Cardiac muscle cell (in vitro differentiated cells and primary cell): ENCODE measurements around the gene SCD5. TPM values are rescaled to one million over a fixed set of nuclear protein-coding genes. Genes with fewer than 3 reads are reported as not detected.

Experiments
- DNase-seq, 2 donors: peaks; one replicate each; pipeline versions ENCODE4 v3.0.0 to v3.0.0-alpha.2; 2010 to 2017; ENCODE audit warnings: low read depth in 1 of 2, low spot score in 1 of 2
- H3K27ac ChIP-seq: fragments of 200-600 bp; sonication (generic); 2 replicates; pipeline ENCODE4 v1.5.1; 2016
- H3K27me3 ChIP-seq: fragments of 200-600 bp; sonication (generic); 2 replicates; pipeline ENCODE4 v1.6.0; 2016; ENCODE audit warnings: control low read depth
- H3K36me3 ChIP-seq: fragments of 200-600 bp; sonication (generic); 2 replicates; pipeline ENCODE4 v1.5.1; 2016; ENCODE audit warnings: control low read depth
- H3K4me1 ChIP-seq: fragments of 200-600 bp; sonication (generic); 2 replicates; pipeline ENCODE4 v1.8.1; 2017; ENCODE audit warnings: low read depth, mild to moderate bottlenecking, mixed run types
- H3K4me3 ChIP-seq: fragments of 200-600 bp; sonication (generic); 2 replicates; pipeline ENCODE4 v1.5.1; 2016; ENCODE audit warnings: mild to moderate bottlenecking
- H3K9me3 ChIP-seq: fragments of 200-600 bp; sonication (generic); 2 replicates; pipeline ENCODE4 v1.5.1; 2017; ENCODE audit warnings: low read depth, mild to moderate bottlenecking, control low read depth
- CTCF ChIP-seq: IDR thresholded peaks from 2 replicates; pipeline ENCODE4 v1.5.1; 2012; ENCODE audit warnings: low read depth, mild to moderate bottlenecking, low read length
- polyA plus RNA-seq: library from polyadenylated mRNA; unstranded; fragments of >200 nt; fragmentation: Nextera tagmentation; extraction: Ambion mirVana; gene quantifications from 2 replicates; pipeline ENCODE4 v1.2.1, GENCODE V29; 2016
- total RNA-seq: library from RNA; depleted of rRNA; stranded (reverse); fragments of >200 nt; gene quantifications from 2 replicates; pipeline ENCODE4 v1.2.3, GENCODE V29; 2016

The SCD5 gene
- total and polyA plus RNA-seq, 2 experiments from 2014 or later = 3.7 to 4.7 TPM

- Histone ChIP-seq H3K36me3 (no peaks in the 10 kb centered on the region), H3K4me3 (no peak overlapping the region), H3K27ac (no peak overlapping the region), H3K27me3 (no peaks in the 10 kb centered on the region), H3K9me3 (no peaks in the 10 kb centered on the region), H3K4me1 (no peaks in the 10 kb centered on the region)
- no peak for TF ChIP-seq CTCF
- DNase-seq = peak in 1 of 2 donors; percentile 29
Observed at GRCh38 chr4:82721819-82722423, 76.7 kb downstream of the SCD5 start.

- TF ChIP-seq CTCF = no peak
- Histone ChIP-seq H3K27me3 (peaks cover 14% of the 10 kb centered on the region), H3K4me1 (no peaks in the 10 kb centered on the region), H3K9me3 (no peaks in the 10 kb centered on the region), H3K36me3 (no peaks in the 10 kb centered on the region), H3K4me3 (no peak overlapping the region), H3K27ac (no peak overlapping the region)
- DNase-seq = peak in 1 of 2 donors; percentile 84
Observed at GRCh38 chr4:82718162-82718940, 80.2 kb downstream of the SCD5 start.

GRCh38 chr4:82715731-82716617 is 82.6 kb downstream of the SCD5 start:
- peaks cover 17% of the 10 kb centered on the region for H3K27me3 ChIP-seq
- H3K36me3 ChIP-seq = no peaks in the 10 kb centered on the region
- no peak overlapping the region for H3K4me3 ChIP-seq
- no peaks in the 10 kb centered on the region for H3K4me1 ChIP-seq
- peak in 1 of 2 donors; percentile 70 for DNase-seq
- H3K27ac ChIP-seq = no peak overlapping the region
- no peaks in the 10 kb centered on the region for H3K9me3 ChIP-seq
- TF ChIP-seq CTCF = no peak

GRCh38 chr4:82713856-82714255 is 84.7 kb downstream of the SCD5 start:
- H3K4me1 ChIP-seq = peaks cover 8% of the 10 kb centered on the region
- no peaks in the 10 kb centered on the region for H3K36me3 ChIP-seq
- no peak for TF ChIP-seq CTCF
- H3K9me3 ChIP-seq = no peaks in the 10 kb centered on the region
- H3K27me3 ChIP-seq = peaks cover 17% of the 10 kb centered on the region
- no peak overlapping the region for H3K4me3 ChIP-seq
- no peak for DNase-seq
- no peak overlapping the region for H3K27ac ChIP-seq

- H3K4me1 ChIP-seq = peaks cover 8% of the 10 kb centered on the region
- H3K36me3 ChIP-seq = no peaks in the 10 kb centered on the region
- H3K27ac ChIP-seq = no peak overlapping the region
- peaks cover 17% of the 10 kb centered on the region for H3K27me3 ChIP-seq
- TF ChIP-seq CTCF = no peak
- no peaks in the 10 kb centered on the region for H3K9me3 ChIP-seq
- no peak overlapping the region for H3K4me3 ChIP-seq
- DNase-seq = no peak
Observed at GRCh38 chr4:82712561-82712960, 86.0 kb downstream of the SCD5 start.
